ENCODE results near the gene IFRD1. TPM values are rescaled to one million over a fixed set of nuclear protein-coding genes. Genes with fewer than 3 reads are reported as not detected.

Gene IFRD1
- polyA plus RNA-seq, 1 of the 3 experiments (the other 2 are of a cell fraction): 31.0 TPM

GRCh38 chr7:112503361-112503972 is 53.2 kb downstream of the IFRD1 start:
- H2AFZ ChIP-seq (ENCODE audit: low read depth): no peak overlapping the region
- no peak overlapping the region for H3K9ac ChIP-seq
- 87% methylated on average over 4 of the region's 4 CpGs for WGBS (ENCODE audit: low lambda C conversion rate)
- no peaks in the 10 kb centered on the region for H3K36me3 ChIP-seq (replicated peaks in 1 of 2; ENCODE audit: control insufficient read depth in 1 of 2, insufficient read depth in 2 of 2, low read length in 1 of 2)
- no peaks in the 10 kb centered on the region for H3K9me3 ChIP-seq
- H3K79me2 ChIP-seq (ENCODE audit: insufficient read depth): no peaks in the 10 kb centered on the region
- ChIA-PET CTCF (interaction anchor here (1.1 kb wide), 1 partner anchor 559 kb away, joined by 3 read pairs; no protein-coding TSS in a partner anchor), POLR2A (no interaction called here)
- no peaks in the 10 kb centered on the region for H4K20me1 ChIP-seq (ENCODE audit: insufficient read depth)
- no peak for DNase-seq
- no peaks in the 10 kb centered on the region for H3K27me3 ChIP-seq (ENCODE audit: insufficient read depth)
- no peaks in the 10 kb centered on the region for H3K9me2 ChIP-seq
- no peak overlapping the region for H3K4me3 ChIP-seq (ENCODE audit: low read depth in 2 of 2, low read length in 1 of 2)
- TF ChIP-seq USF1 (IDR thresholded peaks at IDR 0.05; ENCODE audit: borderline replicate concordance, low read depth) (no peak), MEF2A (IDR thresholded peaks at IDR 0.05; ENCODE audit: borderline replicate concordance, low read depth) (no peak), GATA2 (CRISPR knock-in tag; IDR thresholded peaks at IDR 0.05) (no peak), POLR2AphosphoS5 (IDR thresholded peaks at IDR 0.05; ENCODE audit: low read depth, low read length) (no peak), MXI1 (IDR thresholded peaks at IDR 0.05; ENCODE audit: low read depth, low read length) (no peak), CTCF (IDR thresholded peaks at IDR 0.05) (no peak), TEAD4 (IDR thresholded peaks at IDR 0.05; ENCODE audit: borderline replicate concordance, insufficient read depth) (no peak), FOSL2 (IDR thresholded peaks at IDR 0.05; ENCODE audit: borderline replicate concordance, low read depth) (no peak), TAF1 (IDR thresholded peaks at IDR 0.05; ENCODE audit: borderline replicate concordance, low read depth, low read length) (no peak)
- H3K4me1 ChIP-seq (ENCODE audit: control insufficient read depth in 1 of 2, insufficient read depth in 2 of 2, low read depth in 1 of 2, low read length in 1 of 2): no peaks in the 10 kb centered on the region
- H3K4me2 ChIP-seq: no peak overlapping the region
- no peak overlapping the region for H3K27ac ChIP-seq (ENCODE audit: low read depth in 2 of 2, low read length in 1 of 2)
- no peaks in the 10 kb centered on the region for H3F3A ChIP-seq (replicated peaks; ENCODE audit: insufficient read depth)

- 76% methylated on average over 5 of the region's 5 CpGs for WGBS (ENCODE audit: low lambda C conversion rate)
- Histone ChIP-seq H3K4me2 (no peak overlapping the region), H4K20me1 (ENCODE audit: insufficient read depth) (no peaks in the 10 kb centered on the region), H3F3A (replicated peaks; ENCODE audit: insufficient read depth) (no peaks in the 10 kb centered on the region), H3K9ac (no peak overlapping the region), H3K4me3 (ENCODE audit: low read depth in 2 of 2, low read length in 1 of 2) (no peak overlapping the region), H2AFZ (ENCODE audit: low read depth) (no peak overlapping the region), H3K27me3 (ENCODE audit: insufficient read depth) (no peaks in the 10 kb centered on the region), H3K27ac (ENCODE audit: low read depth in 2 of 2, low read length in 1 of 2) (no peak overlapping the region), H3K9me3 (no peaks in the 10 kb centered on the region), H3K9me2 (no peaks in the 10 kb centered on the region), H3K79me2 (ENCODE audit: insufficient read depth) (no peaks in the 10 kb centered on the region), H3K4me1 (ENCODE audit: control insufficient read depth in 1 of 2, insufficient read depth in 2 of 2, low read depth in 1 of 2, low read length in 1 of 2) (no peaks in the 10 kb centered on the region), H3K36me3 (replicated peaks in 1 of 2; ENCODE audit: control insufficient read depth in 1 of 2, insufficient read depth in 2 of 2, low read length in 1 of 2) (no peaks in the 10 kb centered on the region)
- DNase-seq: no peak
- POLR2A ChIA-PET: no interaction called here
- CTCF ChIA-PET: interaction anchor here (1.1 kb wide), 1 partner anchor 560 kb away, joined by 3 read pairs; no protein-coding TSS in a partner anchor
- TF ChIP-seq SMC3 (IDR thresholded peaks at IDR 0.05; ENCODE audit: low read depth, low read length) (no peak), IRF3 (IDR thresholded peaks at IDR 0.05; ENCODE audit: low read depth, low read length) (no peak), POLR2AphosphoS5 (IDR thresholded peaks at IDR 0.05; ENCODE audit: low read depth, low read length) (no peak), TAF1 (IDR thresholded peaks at IDR 0.05; ENCODE audit: borderline replicate concordance, low read depth, low read length) (no peak), TEAD4 (IDR thresholded peaks at IDR 0.05; ENCODE audit: borderline replicate concordance, insufficient read depth) (no peak), USF2 (IDR thresholded peaks at IDR 0.05; ENCODE audit: borderline replicate concordance, low read depth, low read length) (no peak), TCF12 (IDR thresholded peaks at IDR 0.05) (no peak), FOXJ3 (CRISPR knock-in tag; IDR thresholded peaks at IDR 0.05) (no peak), MEF2A (IDR thresholded peaks at IDR 0.05; ENCODE audit: borderline replicate concordance, low read depth) (no peak), RCOR1 (IDR thresholded peaks at IDR 0.05; ENCODE audit: low read length) (no peak), NFIC (IDR thresholded peaks at IDR 0.05; ENCODE audit: borderline replicate concordance) (no peak), CHD2 (IDR thresholded peaks at IDR 0.05; ENCODE audit: low read length, partially characterized antibody) (no peak), RAD21 (IDR thresholded peaks at IDR 0.05; ENCODE audit: low read length) (no peak), SIN3A (IDR thresholded peaks at IDR 0.05; ENCODE audit: borderline replicate concordance, low read depth, low read length) (no peak), ELF1 (IDR thresholded peaks at IDR 0.05) (no peak)
Measured at GRCh38 chr7:112504093-112504695, 53.9 kb downstream of the IFRD1 start.
